Measurements from ENCODE around the gene MAB21L4. TPM values are rescaled to one million over a fixed set of nuclear protein-coding genes. Genes with fewer than 3 reads are reported as not detected.

MAB21L4 gene
- total RNA-seq, 2 experiments from 2014 or later, result not detected

DNA sequence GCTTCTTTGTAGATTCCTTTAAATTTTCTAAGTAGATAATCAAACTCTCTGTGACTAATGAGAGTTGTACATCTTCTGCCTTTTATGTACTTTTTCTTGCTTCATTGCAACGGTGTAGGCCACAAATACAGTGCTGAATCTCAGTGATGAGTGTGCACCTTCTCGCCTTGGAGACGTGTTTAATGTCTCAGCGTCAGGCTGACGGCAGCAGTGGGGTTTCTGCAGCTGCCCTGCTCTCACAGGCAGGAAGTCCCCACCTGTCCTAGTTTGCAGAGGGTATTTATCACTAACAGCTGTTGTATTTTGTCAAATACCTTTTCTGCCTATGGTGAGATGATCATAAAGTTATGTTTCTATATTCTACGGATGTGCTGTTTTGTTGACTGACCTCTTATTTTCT is 14.0 kb downstream of the MAB21L4 start:
- Histone ChIP-seq H3K27ac (ENCODE audit: low read depth, low read length, poor library complexity, severe bottlenecking) (no peak overlapping the region), H3K9me2 (ENCODE audit: insufficient read depth, low read length) (no peaks in the 10 kb centered on the region), H3K9me3 (ENCODE audit: low read length) (no peaks in the 10 kb centered on the region), H3K4me1 (ENCODE audit: insufficient read depth, low read length, poor library complexity, severe bottlenecking) (no peaks in the 10 kb centered on the region), H3K4me2 (ENCODE audit: low read length) (no peak overlapping the region), H4K20me1 (ENCODE audit: insufficient read depth, low read length) (no peaks in the 10 kb centered on the region), H3K4me3 (ENCODE audit: low read depth, low read length, poor library complexity, severe bottlenecking) (no peak overlapping the region), H3K79me2 (ENCODE audit: insufficient read depth, low read depth, low read length) (no peaks in the 10 kb centered on the region), H3K36me3 (ENCODE audit: insufficient read depth, low read length) (no peaks in the 10 kb centered on the region), H2AFZ (ENCODE audit: low read length) (no peak overlapping the region)
- no TSS peak for BruUV-seq (replicated peaks)
- intact Hi-C loops (cut with micrococcal nuclease; ENCODE audit: unreplicated experiment), result no loop called here
- TF ChIP-seq, protein P1, sequence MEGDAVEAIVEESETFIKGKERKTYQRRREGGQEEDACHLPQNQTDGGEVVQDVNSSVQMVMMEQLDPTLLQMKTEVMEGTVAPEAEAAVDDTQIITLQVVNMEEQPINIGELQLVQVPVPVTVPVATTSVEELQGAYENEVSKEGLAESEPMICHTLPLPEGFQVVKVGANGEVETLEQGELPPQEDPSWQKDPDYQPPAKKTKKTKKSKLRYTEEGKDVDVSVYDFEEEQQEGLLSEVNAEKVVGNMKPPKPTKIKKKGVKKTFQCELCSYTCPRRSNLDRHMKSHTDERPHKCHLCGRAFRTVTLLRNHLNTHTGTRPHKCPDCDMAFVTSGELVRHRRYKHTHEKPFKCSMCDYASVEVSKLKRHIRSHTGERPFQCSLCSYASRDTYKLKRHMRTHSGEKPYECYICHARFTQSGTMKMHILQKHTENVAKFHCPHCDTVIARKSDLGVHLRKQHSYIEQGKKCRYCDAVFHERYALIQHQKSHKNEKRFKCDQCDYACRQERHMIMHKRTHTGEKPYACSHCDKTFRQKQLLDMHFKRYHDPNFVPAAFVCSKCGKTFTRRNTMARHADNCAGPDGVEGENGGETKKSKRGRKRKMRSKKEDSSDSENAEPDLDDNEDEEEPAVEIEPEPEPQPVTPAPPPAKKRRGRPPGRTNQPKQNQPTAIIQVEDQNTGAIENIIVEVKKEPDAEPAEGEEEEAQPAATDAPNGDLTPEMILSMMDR (conservative IDR thresholded peaks at IDR 0.05; ENCODE audit: low read length), result no peak
- TF ChIP-seq EZH2phosphoT487 (IDR thresholded peaks at IDR 0.05; ENCODE audit: borderline replicate concordance, low read depth, low read length), result no peak
- ChIA-PET POLR2A (no interaction called here), CTCF (ENCODE audit: unreplicated experiment) (no interaction called here)
- no peak for DNase-seq (ENCODE audit: low spot score)

DNA sequence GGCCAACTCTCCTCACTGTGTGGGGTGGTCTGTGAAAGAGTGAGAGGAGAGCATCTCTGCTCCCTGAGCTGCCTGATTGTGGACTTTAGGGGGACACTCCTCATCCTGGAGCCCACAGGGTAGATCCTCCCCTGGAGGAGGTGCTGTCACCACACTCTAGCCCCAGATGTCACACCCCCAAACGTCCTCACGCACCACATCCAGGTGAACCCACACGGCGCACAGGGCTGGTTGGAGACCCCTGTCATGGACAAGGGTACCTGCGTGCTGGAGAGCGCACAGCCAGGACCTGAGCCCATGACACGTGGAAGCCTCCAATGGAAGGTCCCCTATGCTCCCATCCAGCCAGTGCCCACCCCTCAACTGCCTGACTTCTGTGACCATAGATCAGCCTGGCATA is 16.9 kb downstream of the MAB21L4 start:
- H3K27ac ChIP-seq (ENCODE audit: low read depth, low read length, poor library complexity, severe bottlenecking), result no peak overlapping the region
- H3K4me1 ChIP-seq (ENCODE audit: insufficient read depth, low read length, poor library complexity, severe bottlenecking), result no peaks in the 10 kb centered on the region
- no peak for TF ChIP-seq EZH2phosphoT487 (IDR thresholded peaks at IDR 0.05; ENCODE audit: borderline replicate concordance, low read depth, low read length)
- TF ChIP-seq, protein P1 (conservative IDR thresholded peaks at IDR 0.05; ENCODE audit: low read length), result no peak
- H3K79me2 ChIP-seq (ENCODE audit: insufficient read depth, low read depth, low read length), result no peaks in the 10 kb centered on the region
- ChIA-PET CTCF (ENCODE audit: unreplicated experiment) (no interaction called here), POLR2A (no interaction called here)
- H3K4me2 ChIP-seq (ENCODE audit: low read length), result no peak overlapping the region
- no peaks in the 10 kb centered on the region for H4K20me1 ChIP-seq (ENCODE audit: insufficient read depth, low read length)
- no TSS peak for BruUV-seq (replicated peaks)
- intact Hi-C loops (cut with micrococcal nuclease; ENCODE audit: unreplicated experiment), result no loop called here
- H3K4me3 ChIP-seq (ENCODE audit: low read depth, low read length, poor library complexity, severe bottlenecking), result no peak overlapping the region
- no peaks in the 10 kb centered on the region for H3K9me3 ChIP-seq (ENCODE audit: low read length)
- no peaks in the 10 kb centered on the region for H3K9me2 ChIP-seq (ENCODE audit: insufficient read depth, low read length)
- H3K36me3 ChIP-seq (ENCODE audit: insufficient read depth, low read length), result no peaks in the 10 kb centered on the region
- H2AFZ ChIP-seq (ENCODE audit: low read length), result no peak overlapping the region
- DNase-seq (ENCODE audit: low spot score), result no peak

DNA sequence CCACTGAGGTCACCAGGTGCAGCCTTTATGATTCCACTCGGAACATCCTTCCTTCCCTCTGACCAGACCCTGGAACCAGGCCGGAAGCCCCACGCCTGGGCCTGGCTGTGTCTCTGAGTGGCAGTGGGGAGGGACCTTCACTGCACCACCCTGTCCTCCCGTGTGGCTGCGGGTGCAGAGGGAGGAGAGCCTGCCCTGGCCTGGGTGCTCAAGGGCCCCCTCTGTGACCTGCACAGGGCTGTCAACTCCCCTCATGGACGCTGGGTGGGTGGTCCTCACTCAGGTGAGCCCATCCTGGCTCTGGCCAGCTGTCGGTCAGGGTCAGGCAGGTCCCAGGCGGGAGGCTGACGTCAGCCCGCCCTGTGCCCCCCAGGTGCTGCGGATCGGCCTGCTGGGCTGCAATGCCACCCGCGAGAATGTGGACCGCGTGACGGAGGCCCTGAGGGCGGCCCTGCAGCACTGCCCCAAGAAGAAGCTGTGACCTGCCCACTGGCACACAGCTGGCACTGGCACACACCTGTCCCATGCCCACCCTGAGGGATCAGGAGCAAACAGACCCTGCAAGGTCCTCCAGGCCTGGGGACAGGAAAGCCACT is 17.5 kb downstream of the MAB21L4 start:
- CTCF ChIA-PET (ENCODE audit: unreplicated experiment), result no interaction called here
- BruUV-seq (replicated peaks), result no TSS peak
- Histone ChIP-seq H4K20me1 (ENCODE audit: insufficient read depth, low read length) (no peaks in the 10 kb centered on the region), H3K9me3 (ENCODE audit: low read length) (no peaks in the 10 kb centered on the region), H3K36me3 (ENCODE audit: insufficient read depth, low read length) (no peaks in the 10 kb centered on the region), H3K4me3 (ENCODE audit: low read depth, low read length, poor library complexity, severe bottlenecking) (no peak overlapping the region), H3K9me2 (ENCODE audit: insufficient read depth, low read length) (no peaks in the 10 kb centered on the region), H3K4me1 (ENCODE audit: insufficient read depth, low read length, poor library complexity, severe bottlenecking) (no peaks in the 10 kb centered on the region), H2AFZ (ENCODE audit: low read length) (no peak overlapping the region), H3K79me2 (ENCODE audit: insufficient read depth, low read depth, low read length) (no peaks in the 10 kb centered on the region), H3K27ac (ENCODE audit: low read depth, low read length, poor library complexity, severe bottlenecking) (no peak overlapping the region), H3K4me2 (ENCODE audit: low read length) (no peak overlapping the region)
- DNase-seq (ENCODE audit: low spot score), result no peak
- intact Hi-C loops (cut with micrococcal nuclease; ENCODE audit: unreplicated experiment), result no loop called here
- no peak for TF ChIP-seq EZH2phosphoT487 (IDR thresholded peaks at IDR 0.05; ENCODE audit: borderline replicate concordance, low read depth, low read length)
- TF ChIP-seq, protein P1 (conservative IDR thresholded peaks at IDR 0.05; ENCODE audit: low read length), result no peak
- POLR2A ChIA-PET, result no interaction called here

Measured in OCI-LY7 (cell line).